ENCODE data around the gene CSMD2.

DNA sequence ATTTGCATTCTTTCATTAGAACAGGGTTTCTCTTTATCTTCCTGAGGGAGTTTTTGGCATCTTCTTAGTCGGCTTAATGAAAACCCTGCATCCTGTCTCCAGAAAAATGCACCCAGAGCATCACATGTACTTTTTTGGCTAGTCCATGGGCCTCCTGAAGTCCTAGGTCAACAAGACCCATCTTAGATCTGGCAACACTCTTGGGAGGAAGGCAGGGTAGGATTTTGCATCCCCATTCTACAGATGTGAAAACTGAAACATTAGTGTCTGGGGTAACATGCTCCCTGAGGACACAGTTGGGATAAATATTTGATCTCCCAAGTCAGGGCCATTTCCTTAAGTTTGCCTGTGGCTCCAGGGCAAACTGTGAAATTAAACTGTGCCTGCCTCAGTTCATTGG is 341.2 kb downstream of the CSMD2 start:
- TF ChIP-seq SNAI2 (CRISPR knock-in tag; IDR thresholded peaks at IDR 0.05) (no peak), TCF4 (CRISPR knock-in tag; IDR thresholded peaks at IDR 0.05; ENCODE audit: borderline replicate concordance) (no peak), ZFP30 (CRISPR knock-in tag; IDR thresholded peaks at IDR 0.05) (no peak), CSRNP3 (CRISPR knock-in tag; IDR thresholded peaks at IDR 0.05) (no peak), ARNTL (CRISPR knock-in tag; IDR thresholded peaks at IDR 0.05; ENCODE audit: borderline replicate concordance, low read depth) (no peak), ZFP3 (CRISPR knock-in tag; IDR thresholded peaks at IDR 0.05) (no peak), ISL1 (CRISPR knock-in tag; IDR thresholded peaks at IDR 0.05) (no peak)

All from SK-N-SH treated with all-trans-retinoic acid at 6 μM for 48 hours (cell line).